Measurements from ENCODE around the gene KCNJ4. TPM values are rescaled to one million over a fixed set of nuclear protein-coding genes. Genes with fewer than 3 reads are reported as not detected.

The KCNJ4 gene
- total RNA-seq, 1 experiment from 2014 or later: 0.18 TPM

GRCh38 chr22:38461414-38462081, 6.5 kb upstream of the KCNJ4 start:
- ATAC-seq (peak; percentile 85), DNase-seq (ENCODE audit: low read depth, low spot score) (no peak)
- intact Hi-C loops (cut with micrococcal nuclease; ENCODE audit: unreplicated experiment) (no loop called here), in situ Hi-C loops (cut with HindIII; ENCODE audit: low pct_unique_long_range_greater_than_20kb, low sequenced_read_pairs) (no loop called here)
- TF ChIP-seq SIN3A (IDR thresholded peaks at IDR 0.05; ENCODE audit: borderline replicate concordance, insufficient read depth, low read depth, low read length) (no peak), TCF7L2 (IDR thresholded peaks at IDR 0.05; ENCODE audit: low read depth, low read length) (no peak), POLR2AphosphoS5 (IDR thresholded peaks at IDR 0.05; ENCODE audit: low read depth, low read length) (no peak)
- TF ChIP-seq, protein P1, sequence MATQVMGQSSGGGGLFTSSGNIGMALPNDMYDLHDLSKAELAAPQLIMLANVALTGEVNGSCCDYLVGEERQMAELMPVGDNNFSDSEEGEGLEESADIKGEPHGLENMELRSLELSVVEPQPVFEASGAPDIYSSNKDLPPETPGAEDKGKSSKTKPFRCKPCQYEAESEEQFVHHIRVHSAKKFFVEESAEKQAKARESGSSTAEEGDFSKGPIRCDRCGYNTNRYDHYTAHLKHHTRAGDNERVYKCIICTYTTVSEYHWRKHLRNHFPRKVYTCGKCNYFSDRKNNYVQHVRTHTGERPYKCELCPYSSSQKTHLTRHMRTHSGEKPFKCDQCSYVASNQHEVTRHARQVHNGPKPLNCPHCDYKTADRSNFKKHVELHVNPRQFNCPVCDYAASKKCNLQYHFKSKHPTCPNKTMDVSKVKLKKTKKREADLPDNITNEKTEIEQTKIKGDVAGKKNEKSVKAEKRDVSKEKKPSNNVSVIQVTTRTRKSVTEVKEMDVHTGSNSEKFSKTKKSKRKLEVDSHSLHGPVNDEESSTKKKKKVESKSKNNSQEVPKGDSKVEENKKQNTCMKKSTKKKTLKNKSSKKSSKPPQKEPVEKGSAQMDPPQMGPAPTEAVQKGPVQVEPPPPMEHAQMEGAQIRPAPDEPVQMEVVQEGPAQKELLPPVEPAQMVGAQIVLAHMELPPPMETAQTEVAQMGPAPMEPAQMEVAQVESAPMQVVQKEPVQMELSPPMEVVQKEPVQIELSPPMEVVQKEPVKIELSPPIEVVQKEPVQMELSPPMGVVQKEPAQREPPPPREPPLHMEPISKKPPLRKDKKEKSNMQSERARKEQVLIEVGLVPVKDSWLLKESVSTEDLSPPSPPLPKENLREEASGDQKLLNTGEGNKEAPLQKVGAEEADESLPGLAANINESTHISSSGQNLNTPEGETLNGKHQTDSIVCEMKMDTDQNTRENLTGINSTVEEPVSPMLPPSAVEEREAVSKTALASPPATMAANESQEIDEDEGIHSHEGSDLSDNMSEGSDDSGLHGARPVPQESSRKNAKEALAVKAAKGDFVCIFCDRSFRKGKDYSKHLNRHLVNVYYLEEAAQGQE (IDR thresholded peaks at IDR 0.05; ENCODE audit: insufficient read depth in 1 of 2, low read depth in 2 of 2, low read length in 1 of 2): no peak
- TF ChIP-seq, protein P2, sequence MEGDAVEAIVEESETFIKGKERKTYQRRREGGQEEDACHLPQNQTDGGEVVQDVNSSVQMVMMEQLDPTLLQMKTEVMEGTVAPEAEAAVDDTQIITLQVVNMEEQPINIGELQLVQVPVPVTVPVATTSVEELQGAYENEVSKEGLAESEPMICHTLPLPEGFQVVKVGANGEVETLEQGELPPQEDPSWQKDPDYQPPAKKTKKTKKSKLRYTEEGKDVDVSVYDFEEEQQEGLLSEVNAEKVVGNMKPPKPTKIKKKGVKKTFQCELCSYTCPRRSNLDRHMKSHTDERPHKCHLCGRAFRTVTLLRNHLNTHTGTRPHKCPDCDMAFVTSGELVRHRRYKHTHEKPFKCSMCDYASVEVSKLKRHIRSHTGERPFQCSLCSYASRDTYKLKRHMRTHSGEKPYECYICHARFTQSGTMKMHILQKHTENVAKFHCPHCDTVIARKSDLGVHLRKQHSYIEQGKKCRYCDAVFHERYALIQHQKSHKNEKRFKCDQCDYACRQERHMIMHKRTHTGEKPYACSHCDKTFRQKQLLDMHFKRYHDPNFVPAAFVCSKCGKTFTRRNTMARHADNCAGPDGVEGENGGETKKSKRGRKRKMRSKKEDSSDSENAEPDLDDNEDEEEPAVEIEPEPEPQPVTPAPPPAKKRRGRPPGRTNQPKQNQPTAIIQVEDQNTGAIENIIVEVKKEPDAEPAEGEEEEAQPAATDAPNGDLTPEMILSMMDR (IDR thresholded peaks at IDR 0.05): no peak
- Histone ChIP-seq H3K36me3 (ENCODE audit: control insufficient read depth, insufficient read depth, low read length) (no peaks in the 10 kb centered on the region), H3K4me3 (ENCODE audit: low read depth in 2 of 2, low read length in 2 of 2) (peak overlapping the region; percentile 7 to 33; a peak in 3 of 4 replicates), H3K9me3 (ENCODE audit: control insufficient read depth, insufficient read depth, low read depth, low read length) (no peaks in the 10 kb centered on the region), H3K27me3 (ENCODE audit: control insufficient read depth, insufficient read depth, low read length) (no peaks in the 10 kb centered on the region), H3K27ac (ENCODE audit: low read length) (no peak overlapping the region), H3K4me1 (ENCODE audit: control insufficient read depth, insufficient read depth, low read length) (peaks cover 2% of the 10 kb centered on the region; the same call in 1 of the 2 replicates)
- POLR2A ChIA-PET: interaction anchor here (1.4 kb wide), 1 partner anchor 19 kb away, joined by 5 read pairs; no protein-coding TSS in a partner anchor
- CTCF ChIA-PET: no interaction called here
- BruUV-seq (replicated peaks): no TSS peak

DNA sequence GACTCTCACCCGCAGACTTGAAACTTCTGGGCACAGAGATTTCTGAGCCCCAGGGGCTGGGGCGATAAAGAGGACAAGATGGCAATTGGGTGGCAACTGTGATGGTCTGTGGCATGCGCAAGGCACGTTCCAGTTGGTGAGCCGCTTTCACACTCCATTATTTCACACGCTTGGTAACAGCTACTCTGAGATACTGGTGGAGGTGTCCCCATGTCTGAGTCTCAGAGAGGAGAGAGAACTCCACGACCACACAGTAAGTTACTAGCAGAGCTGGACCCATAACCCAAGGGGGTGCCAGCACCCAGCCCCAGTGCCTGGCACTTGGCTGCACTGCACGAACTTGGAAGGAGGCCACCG, 6.0 kb upstream of the KCNJ4 start:
- H3K9me3 ChIP-seq (ENCODE audit: control insufficient read depth, insufficient read depth, low read depth, low read length): no peaks in the 10 kb centered on the region
- BruUV-seq (replicated peaks): no TSS peak
- ChIA-PET POLR2A (no interaction called here), CTCF (no interaction called here)
- in situ Hi-C loops (cut with HindIII; ENCODE audit: low pct_unique_long_range_greater_than_20kb, low sequenced_read_pairs) (no loop called here), intact Hi-C loops (cut with micrococcal nuclease; ENCODE audit: unreplicated experiment) (no loop called here)
- H3K27me3 ChIP-seq (ENCODE audit: control insufficient read depth, insufficient read depth, low read length): no peaks in the 10 kb centered on the region
- no peak for DNase-seq (ENCODE audit: low read depth, low spot score)
- H3K27ac ChIP-seq (ENCODE audit: low read length): no peak overlapping the region
- H3K36me3 ChIP-seq (ENCODE audit: control insufficient read depth, insufficient read depth, low read length): no peaks in the 10 kb centered on the region
- ATAC-seq: peak; percentile 44
- H3K4me3 ChIP-seq (ENCODE audit: low read depth in 2 of 2, low read length in 2 of 2): peak overlapping the region; percentile 7 to 33; a peak in 3 of 4 replicates
- TF ChIP-seq POLR2AphosphoS5 (IDR thresholded peaks at IDR 0.05; ENCODE audit: low read depth, low read length): no peak
- TF ChIP-seq, protein P1 (IDR thresholded peaks at IDR 0.05; ENCODE audit: insufficient read depth in 1 of 2, low read depth in 2 of 2, low read length in 1 of 2): no peak
- TF ChIP-seq TCF7L2 (IDR thresholded peaks at IDR 0.05; ENCODE audit: low read depth, low read length): no peak
- TF ChIP-seq, protein P2 (IDR thresholded peaks at IDR 0.05): no peak
- no peak for TF ChIP-seq SIN3A (IDR thresholded peaks at IDR 0.05; ENCODE audit: borderline replicate concordance, insufficient read depth, low read depth, low read length)
- peaks cover 2% of the 10 kb centered on the region; the same call in 1 of the 2 replicates for H3K4me1 ChIP-seq (ENCODE audit: control insufficient read depth, insufficient read depth, low read length)

All from Panc1 (cell line).